D721Med (cell line): Measurements from ENCODE around the gene MED26.
A peak's percentile ranks its signal among the peaks of the same experiment; 100 is the strongest.

Experiments
- DNase-seq: peaks from one replicate; pipeline ENCODE4 v3.0.0; 2011; ENCODE audit warnings: low spot score; ENCODE audit not compliant: insufficient read length
- FAIRE-seq: peaks from 2 replicates; lab custom pipeline; 2011; peaks lifted over from hg19 to GRCh38; lab: Jason Lieb, UNC
- TF ChIP-seq, protein P1 (sequence below): IDR thresholded peaks from 2 replicates; pipeline ENCODE4 v1.5.1; 2012; ENCODE audit warnings: mild to moderate bottlenecking, control low read depth; ENCODE audit not compliant: insufficient read depth; ENCODE audit errors: missing control alignments

The MED26 gene

DNA sequence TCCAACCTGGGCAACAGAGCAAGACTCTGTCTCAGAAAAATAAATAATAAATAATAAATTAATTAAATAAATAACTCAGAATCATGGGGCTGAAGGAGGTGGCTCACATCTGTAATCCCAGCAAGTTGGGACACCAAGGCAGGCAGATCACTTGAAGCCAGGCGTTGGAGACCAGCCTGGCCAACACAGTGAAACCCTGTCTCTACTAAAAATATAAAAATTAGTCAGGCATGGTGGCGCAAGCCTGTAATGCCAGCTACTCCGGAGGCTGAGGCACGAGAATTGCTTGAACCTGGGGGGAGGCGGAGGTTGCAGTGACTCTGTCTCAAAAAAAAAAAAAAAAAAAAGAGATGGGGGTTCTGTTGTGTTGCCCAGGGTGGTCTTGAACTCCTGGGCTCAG, 40.2 kb upstream of the MED26 start:
- FAIRE-seq: no peak

DNA sequence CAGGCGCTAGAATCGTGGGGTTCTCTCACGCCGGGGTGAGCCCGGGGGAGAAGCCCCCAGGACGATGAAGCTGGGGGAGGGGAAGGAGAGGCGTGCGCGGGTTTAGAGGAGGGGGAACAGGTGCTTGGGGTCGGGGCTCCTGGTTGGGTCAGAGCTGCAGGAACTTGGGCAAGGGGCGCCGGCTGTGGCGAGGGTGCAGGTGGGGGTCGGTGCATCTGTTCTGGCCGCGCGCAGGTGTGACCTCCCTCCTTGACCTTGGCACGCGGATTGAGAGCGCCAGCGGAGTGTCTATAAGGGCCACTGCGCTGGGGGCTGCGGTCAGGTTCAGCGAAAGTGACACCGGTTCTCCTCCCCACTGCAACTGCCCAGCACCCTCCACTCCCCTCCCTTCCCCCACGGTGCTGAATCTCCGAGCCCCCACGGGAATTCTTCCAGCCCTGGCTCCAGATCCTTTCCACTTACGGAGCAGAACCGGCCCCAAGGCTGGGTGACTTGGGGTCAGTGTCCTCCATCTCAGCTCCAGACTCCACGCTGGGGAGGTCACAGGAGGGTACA, 33.6 kb upstream of the MED26 start:
- FAIRE-seq (no peak), DNase-seq (no peak)
- TF ChIP-seq, protein P1, sequence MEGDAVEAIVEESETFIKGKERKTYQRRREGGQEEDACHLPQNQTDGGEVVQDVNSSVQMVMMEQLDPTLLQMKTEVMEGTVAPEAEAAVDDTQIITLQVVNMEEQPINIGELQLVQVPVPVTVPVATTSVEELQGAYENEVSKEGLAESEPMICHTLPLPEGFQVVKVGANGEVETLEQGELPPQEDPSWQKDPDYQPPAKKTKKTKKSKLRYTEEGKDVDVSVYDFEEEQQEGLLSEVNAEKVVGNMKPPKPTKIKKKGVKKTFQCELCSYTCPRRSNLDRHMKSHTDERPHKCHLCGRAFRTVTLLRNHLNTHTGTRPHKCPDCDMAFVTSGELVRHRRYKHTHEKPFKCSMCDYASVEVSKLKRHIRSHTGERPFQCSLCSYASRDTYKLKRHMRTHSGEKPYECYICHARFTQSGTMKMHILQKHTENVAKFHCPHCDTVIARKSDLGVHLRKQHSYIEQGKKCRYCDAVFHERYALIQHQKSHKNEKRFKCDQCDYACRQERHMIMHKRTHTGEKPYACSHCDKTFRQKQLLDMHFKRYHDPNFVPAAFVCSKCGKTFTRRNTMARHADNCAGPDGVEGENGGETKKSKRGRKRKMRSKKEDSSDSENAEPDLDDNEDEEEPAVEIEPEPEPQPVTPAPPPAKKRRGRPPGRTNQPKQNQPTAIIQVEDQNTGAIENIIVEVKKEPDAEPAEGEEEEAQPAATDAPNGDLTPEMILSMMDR: no peak

More for the DNA sequence above, 40.2 kb upstream of the MED26 start:
- TF ChIP-seq, protein P1: no peak
- DNase-seq: no peak

DNA sequence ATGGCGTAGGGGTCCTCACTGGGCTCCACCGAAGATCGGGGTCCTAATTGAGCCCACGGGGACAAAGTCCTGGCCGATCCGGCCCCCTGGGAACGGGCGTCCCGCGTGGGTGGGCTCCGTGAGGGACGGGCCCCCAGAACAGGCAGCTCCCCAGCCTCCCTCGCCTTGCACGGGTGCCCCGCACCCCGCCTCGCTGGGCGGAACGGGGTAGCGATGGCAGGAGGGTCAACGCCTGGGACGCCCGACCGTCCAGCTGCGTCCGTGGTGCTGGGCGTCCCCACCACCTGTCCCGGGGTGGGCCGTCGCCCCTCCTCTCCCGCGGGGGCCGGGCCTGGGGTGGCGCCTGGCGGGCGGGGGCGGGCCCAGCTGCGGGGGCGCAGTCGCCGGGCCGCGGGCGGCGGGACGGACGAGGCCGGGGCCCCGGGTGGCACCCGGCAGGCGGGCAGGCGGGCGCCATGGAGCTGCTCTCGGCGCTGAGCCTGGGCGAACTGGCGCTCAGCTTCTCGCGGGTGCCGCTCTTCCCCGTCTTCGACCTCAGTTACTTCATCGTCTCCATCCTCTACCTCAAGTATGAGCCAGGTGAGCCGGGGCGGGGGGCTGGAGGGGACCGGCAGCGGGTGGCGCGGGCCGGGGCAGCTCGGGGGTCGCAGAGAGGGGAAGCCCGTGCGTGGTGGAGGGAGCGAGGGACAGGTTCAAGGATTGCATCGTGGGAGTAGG, 32.9 kb upstream of the MED26 start, which contains the start of gene TMEM38A:
TMEM38A (plus strand) TSS at position 377 of the 717 bp plus-strand sequence; CDS start at position 456, 79 bp downstream.
- no peak for FAIRE-seq
- no peak for DNase-seq
- TF ChIP-seq, protein P1: no peak

DNA sequence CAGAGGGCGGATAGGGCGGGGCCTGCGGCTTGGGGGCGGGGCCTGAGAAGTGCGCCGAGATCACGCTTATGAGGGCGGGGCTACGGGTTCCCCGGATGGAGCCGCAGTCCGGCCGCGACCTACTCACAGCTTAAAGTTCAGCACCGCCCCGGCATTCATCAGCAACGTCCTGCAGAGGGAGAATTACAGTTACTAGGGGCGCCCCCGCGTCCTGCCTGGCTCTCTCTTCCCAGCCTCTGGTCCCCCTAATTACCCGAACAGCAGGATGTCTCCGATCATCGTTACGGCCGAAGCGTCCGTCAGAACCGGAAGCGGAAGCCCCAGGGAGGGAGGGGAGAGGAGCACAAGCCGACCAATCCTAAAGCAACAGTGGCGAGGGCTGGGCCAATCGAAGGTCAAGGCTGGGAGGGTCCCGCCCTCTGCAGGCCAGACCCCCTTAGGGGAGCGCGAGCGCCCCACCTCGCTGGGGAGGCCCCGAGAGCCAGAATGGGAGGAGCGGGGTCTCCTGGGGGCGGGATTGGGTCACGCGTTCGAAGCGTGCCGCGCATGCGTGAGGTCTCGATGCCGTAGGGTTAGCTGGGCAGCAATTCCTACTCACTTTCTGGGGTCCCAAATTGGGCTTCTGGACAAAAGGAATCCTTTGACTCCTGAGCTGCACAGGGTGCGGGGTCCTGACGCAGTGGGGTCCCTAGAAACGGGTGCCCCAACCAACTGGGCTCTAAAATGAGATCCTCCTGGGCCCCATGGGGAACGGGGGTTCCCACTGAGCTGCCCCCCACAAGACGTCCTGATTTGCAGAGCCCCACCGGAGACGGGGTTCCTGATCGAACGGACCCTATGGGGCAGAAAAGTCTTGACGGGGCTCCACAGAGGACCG, 32.1 kb upstream of the MED26 start, which contains the start of gene SMIM7:
SMIM7 (minus strand) TSS at position 313 of the 877 bp plus-strand sequence; CDS start at position 279, 34 bp downstream.
- peak; percentile 89 for DNase-seq
- TF ChIP-seq, protein P1: peak; percentile 34
- no peak for FAIRE-seq

DNA sequence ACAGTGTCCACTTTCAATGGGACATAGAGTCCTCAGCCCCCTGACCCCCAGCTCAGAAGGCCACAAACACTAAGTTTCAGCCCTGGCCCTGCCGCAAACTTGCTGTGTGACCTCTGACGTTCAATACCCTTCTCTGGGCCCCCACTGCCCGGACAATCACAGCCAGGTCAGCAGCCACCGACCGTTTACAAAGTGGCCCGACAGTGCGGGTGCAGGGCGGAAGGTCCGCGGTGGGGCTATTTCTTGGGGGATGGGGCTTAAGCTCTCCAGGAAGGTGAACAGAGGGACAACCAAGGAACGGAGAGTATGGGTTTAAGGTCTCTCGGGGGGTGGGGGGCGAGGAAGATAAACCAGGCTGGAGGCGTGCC, 31.4 kb upstream of the MED26 start:
- FAIRE-seq (no peak), DNase-seq (no peak)
- TF ChIP-seq, protein P1: no peak

DNA sequence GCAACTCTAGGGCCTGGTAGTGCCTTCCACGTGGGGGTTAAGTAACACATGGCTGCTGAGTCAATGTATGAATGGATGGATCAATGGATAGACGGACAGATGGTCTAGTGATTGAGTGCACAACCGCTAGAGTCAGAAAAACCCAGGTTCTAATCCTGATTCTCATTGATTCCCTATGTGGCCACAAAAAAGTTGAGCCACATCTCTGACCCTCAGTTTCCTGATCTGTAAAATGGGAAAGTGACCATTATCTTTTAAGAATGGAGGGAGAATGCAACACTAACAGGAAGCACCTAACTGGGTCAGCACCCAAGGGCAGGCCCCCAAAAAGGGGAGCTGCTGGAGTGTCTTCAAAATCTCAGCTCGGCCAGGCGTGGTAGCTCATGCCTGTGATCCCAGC, 29.4 kb upstream of the MED26 start:
- FAIRE-seq (no peak), DNase-seq (no peak)
- TF ChIP-seq, protein P1: no peak
